ENCODE data around the gene FUBP1.
"Not testable (repeated sequence)": the region's sequence is repeated elsewhere in the genome, so short reads cannot be mapped to it uniquely, and the experiment has no call there.

FUBP1 gene

DNA sequence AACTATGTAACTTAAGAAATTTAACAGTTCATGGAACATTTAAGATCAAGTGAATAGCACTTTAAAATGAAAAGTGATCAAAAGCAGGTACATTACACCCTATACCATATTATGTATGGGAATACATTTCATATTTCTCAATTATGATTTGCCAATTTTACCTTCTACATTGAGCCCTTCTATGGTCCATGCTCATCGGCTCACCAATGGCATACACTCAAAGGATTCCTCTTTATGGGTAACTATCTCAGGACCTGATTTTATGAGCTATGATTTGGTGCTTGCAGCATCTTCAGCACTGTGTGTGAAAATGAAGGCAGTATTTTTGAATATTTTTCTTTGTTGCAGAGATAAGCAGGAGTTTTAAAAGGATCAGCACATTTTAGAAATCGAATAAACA lies 33.5 kb downstream of the FUBP1 start:
- no peak for DNase-seq (ENCODE audit: low spot score)

DNA sequence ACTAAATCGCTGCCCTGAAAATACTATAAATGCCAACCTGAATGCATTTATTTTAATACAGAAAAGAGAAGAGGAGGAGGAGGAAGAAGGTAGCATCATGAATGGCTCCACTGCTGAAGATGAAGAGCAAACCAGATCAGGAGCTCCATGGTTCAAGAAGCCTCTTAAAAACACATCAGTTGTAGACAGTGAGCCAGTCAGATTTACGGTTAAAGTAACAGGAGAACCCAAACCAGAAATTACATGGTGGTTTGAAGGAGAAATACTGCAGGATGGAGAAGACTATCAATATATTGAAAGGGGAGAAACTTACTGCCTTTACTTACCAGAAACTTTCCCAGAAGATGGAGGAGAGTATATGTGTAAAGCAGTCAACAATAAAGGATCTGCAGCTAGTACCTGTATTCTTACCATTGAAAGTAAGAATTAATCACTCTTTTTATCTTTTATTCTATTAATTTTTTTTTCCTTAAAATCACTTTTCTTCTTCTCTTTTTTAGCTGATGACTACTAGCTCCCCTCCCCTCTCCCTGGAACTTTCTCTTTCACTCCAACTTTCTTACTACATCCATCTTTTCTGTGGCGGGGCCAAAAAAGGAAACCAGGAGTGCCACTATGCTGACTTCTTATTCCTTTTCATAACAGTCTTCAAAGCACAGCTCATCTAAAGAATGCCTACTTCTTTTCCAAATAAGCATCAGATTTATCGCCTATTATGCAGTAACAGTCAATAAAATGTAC lies 36.3 kb downstream of the FUBP1 start:
- DNase-seq (ENCODE audit: low spot score): no peak

DNA sequence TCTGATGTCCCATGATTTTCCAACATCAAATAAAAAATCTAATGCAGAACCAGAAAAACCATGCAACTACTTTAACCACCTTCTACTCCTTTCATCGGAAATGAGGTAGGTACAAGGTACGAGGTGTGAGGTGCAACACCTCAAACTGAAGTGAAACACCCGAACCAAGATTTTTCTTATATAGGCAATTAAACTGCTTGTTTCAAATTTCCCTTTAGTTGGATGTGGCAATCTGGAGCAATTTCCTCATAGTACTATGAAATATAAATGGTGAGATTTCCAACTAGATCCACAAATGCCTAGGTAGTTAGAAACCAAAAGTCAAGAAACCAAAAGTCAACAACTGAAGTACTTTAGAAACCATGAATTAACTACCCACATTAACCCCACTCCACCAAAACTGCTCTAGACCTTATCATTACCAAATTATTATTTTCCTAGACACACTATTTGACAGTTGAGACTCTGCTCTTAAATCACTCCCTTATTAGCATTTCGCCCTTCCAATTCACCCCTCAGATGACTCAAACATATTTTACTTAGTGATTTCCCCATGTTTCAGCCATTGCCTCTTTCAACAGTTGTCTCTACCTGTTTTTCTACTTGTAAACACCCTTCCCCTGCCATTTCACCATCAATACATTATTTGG lies 37.8 kb downstream of the FUBP1 start:
- DNase-seq (ENCODE audit: low spot score): no peak

DNA sequence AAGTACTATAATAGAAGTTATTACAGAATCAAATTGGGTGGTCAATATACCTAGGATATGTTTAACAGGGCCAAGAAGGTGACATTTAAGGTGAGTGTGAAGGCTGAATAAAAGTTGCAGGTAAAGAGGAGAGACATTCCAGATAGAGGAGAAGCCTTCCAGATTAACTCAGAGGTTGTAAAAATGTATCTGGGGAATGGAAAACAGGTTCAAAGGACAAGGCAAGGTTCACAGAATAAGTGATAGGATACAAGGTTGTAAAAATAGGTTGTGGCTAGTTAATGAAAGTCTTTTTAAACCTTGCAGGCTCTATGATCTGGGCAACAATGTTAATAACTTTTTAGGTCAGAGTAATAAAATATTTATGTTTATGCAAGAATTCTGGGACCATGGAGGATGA lies 40.2 kb downstream of the FUBP1 start:
- DNase-seq (ENCODE audit: low spot score): no peak

DNA sequence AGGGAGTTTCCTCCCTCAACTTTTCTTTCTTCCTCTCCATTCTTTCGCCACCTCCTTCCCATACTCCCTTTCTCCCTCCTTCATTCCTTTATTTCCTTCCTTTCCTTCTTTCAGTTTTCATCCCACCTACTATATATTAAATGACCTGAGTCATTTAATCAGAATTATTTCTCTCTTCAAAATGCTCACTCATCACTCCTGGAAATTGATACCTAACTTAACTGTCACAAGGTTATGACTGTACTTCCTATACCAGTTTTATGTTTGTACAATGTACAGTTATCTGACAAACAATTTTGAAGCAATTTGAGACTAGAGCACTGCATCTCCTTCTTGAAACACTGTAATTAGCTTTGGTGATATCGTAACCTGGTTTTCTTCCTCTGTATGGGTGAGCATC lies 49.1 kb downstream of the FUBP1 start:
- no peak for DNase-seq (ENCODE audit: low spot score)

DNA sequence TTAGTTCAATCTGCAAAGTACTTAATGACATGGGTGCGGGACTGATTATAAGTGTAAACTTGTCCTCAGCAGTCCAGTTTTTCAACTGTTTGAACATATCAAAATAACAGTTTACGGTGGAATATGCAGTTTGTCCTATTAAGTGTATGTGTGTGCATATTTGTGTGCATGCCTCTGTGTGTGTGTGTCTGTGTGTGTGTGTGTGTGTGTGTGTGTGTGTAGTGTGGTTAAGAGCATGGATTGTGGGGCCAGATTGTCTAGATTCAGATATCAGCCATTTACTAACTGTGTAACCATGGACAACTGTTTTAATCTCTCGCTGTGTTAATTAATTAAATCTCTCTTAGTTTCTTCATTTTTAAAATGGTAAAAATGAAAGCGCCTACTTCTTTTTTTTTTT lies 51.5 kb downstream of the FUBP1 start:
- DNase-seq (ENCODE audit: low spot score): no peak

DNA sequence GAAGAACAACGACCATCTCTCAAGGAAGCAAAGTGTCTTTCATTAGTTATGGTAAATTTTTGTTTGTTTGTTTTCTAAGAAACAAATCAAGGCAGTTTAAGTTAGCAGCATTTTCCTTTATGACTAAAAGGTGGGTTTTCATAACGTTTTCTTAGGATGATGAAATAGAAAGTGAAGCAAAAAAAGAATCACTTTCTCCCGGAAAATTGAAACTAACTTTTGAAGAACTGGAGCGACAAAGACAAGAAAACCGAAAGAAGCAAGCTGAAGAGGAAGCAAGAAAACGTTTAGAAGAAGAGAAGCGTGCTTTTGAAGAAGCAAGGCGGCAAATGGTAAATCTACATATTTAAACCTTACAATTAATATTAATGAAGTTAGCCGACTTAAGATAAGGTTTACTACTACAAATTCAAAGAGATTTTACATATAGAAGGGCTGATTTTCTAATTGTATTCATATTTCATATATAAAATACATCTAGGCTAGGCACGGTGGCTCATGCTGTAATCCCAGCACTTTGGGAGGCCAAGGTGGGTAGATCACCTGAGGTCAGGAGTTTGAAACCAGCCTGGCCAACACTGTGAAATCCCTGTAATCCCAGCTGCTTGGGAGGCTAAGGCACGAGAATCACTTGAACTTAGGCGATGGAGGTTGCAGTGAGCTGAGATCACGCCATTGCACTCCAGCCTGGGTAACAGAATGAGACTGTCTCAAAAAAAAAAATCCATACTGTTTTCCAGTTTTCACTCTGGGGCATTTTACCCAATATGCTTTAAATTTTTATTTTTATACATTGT lies 52.1 kb downstream of the FUBP1 start:
- DNase-seq (ENCODE audit: low spot score): no peak

DNA sequence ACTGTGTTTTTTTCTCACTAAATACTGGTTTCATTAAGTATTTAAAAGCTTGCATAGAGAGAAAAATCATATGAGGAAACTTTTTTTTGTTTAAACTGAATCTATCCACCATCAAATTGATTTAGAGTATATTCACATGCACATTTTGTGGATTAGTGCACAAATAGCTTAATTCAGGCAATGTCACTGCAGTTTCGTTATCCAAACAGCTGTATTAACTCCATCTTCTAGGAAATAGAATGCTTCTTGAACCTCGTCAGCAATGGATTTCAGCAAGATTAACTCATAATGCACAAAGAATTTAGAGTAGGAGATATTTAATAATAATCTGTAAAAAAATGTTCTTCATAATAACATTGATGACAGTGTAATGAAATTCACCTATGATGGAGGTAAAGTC lies 52.9 kb downstream of the FUBP1 start:
- no peak for DNase-seq (ENCODE audit: low spot score)

DNA sequence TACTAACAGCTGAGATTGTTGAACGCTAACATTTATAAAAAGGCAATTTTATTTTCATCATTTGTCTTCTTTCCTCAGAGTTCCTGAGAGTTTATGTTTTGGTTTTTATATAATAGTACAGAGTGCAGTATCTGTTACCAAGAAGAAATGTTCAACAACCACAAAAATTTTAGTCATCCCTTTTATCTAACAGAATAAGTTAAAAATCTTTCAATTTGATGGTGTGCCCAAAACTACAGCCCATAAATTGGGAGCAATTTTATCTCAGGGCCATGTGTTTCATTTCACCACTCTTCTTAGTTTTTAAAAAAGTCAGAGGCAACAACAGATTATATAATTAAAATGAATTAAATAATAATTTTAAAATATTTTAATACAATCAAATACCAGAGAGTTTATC lies 53.4 kb downstream of the FUBP1 start:
- DNase-seq (ENCODE audit: low spot score): no peak

DNA sequence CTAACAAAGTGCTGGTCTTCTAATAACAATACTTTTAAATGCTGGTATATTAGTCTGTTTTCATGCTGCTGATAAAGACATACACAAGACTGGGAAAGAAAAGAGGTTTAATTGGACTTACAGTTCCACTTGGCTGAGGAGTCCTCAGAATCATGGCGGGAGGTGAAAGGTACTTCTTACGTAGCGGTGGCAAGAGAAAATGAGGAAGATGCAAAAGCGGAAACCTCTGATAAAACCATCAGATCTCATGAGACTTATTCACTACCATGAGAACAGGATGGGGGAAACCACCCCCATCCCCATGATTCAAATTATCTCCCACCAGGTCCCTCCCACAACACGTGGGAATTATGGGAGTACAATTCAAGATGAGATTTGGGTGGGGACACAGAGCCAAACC lies 60.0 kb downstream of the FUBP1 start:
- DNase-seq (ENCODE audit: low spot score): not testable (repeated sequence)

DNA sequence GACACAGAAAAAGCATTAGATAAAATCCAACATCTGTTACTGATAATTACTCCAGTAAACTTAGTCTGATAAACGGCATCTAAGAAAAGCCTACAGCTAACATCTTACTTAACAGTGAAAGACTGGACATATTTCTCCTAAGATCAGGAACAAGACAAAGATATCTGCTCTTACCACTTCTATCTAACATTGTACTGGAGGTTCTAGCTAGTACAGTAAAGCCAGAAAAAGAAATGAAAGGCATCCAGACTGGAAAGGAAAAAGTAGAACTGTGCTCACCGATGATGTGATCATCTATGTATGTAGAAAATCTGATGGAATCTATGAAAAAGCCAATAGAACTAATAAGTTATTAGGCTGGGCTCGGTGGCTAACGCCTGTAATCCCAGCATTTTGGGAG lies 68.8 kb downstream of the FUBP1 start:
- DNase-seq (ENCODE audit: low spot score): no peak

DNA sequence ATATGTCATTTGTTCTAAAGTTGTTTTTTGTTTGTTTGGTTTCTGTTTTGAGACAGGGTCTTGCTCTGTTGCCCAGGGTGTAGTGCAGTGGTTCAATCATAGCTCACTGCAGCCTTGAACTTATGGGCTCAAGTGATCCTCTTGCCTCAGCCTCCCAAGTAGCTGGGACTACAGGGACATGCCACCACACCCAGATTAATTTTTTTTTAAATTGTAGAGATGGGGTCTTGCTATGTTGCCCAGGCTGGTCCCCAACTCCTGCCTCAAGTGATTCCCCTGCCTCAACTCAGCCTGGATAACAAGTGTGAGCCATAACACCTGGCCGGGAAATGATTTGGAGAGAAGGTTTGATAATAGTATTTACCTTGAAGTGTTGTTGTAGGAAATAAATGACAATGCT lies 72.2 kb downstream of the FUBP1 start:
- DNase-seq (ENCODE audit: low spot score): no peak

DNA sequence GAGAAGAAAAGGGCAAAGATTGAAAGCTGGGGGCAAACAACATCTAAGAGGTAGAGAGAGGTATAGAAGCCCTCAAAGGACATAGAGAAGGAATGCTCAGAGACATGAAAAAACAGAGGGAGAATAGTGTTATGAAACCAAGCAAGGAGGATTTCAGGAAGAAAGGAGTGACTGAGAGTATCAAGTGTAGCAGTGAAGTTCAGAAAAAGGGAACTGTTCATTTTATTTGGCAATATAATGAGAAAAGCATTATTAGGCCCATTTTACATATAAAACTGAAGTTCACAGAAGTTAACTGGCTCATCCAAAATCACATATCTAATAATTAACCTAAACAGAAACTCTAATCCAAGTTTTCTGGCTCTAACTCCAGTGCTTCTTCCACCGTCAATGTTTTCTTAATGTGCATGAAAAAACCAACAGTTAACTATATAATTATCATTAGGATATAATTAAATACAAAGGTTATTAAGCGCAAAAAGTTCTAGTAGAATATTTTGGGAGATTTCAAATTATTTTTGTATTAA lies 72.8 kb downstream of the FUBP1 start:
- DNase-seq (ENCODE audit: low spot score): no peak

DNA sequence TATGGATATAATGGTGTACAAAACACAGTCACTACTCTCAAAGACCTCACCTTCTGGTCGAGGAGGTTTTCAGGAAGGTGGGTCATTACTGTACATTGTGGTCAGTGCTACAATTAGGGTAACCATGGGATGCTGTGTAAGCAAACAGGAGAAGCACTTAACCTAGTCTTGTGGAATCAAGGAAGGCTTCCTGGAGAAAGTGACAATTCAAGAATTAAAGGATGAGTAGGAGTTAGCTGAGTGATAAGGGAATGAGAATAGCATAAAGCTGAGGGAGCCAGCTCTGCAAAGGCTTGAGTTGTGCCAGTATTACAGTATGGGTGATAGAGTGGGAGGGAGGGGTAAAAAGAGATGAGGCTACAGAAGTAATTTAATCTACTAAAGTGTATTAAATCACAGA lies 73.3 kb downstream of the FUBP1 start:
- DNase-seq (ENCODE audit: low spot score): no peak

DNA sequence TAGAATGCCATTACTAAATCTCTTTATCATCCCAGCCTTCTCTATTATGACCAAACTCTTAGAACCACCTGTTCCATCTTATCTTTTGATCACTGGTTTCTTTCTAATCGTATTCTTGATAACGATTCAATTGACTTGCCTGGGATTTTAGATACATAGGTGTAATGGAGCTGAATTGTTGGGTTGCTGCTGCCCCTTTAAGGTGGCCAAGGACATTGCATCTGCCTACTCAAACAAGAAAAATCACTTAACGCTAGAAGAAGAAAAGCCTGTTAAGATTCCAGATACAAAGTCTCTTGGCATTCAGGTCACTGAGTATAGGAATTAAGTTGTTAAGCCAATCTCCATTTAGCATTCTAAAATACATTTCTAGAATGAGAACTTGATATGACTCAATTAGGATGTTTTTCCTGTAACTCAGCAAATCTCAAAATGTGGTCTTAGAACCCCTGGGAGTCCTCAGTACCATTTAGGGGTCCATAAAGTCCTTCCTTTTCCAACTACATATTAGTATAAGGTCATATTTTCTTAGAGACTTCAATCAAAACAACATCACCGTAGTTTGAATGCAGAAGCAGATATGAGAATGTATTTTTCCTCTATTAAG lies 78.1 kb downstream of the FUBP1 start:
- DNase-seq (ENCODE audit: low spot score): peak; percentile 52

DNA sequence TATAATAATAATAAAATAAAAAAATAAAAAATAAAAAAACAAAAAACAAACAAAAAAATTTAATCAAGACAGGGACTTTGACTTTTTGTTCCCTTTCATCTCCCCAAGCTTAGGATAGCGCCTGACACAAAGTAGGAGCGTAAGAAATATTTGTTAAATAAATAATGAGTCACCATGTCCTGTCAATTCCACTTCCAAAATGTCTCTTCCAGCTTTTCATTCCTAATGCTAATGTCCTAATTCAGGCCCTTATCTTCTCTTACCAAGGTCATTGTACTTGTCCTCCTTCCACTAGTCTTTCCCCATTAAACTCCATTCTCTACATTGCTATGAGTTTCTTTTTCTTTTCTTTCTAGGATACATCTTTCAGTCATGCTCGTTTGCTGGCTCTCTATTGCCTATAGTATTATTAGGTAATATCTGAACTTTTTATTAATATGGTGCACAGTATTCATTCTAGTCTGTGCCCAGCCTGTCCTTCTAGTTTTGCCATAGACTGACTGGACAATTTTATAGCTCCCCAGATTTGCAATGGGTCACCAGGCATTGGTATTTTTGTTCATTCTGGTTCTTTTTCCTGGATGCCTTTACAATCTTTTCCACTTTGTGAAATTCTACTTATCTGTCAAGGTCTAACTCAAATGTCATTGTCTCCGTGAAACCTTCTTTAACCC lies 79.1 kb downstream of the FUBP1 start:
- DNase-seq (ENCODE audit: low spot score): no peak

Small RNAs within 50 kb of the gene (small RNA-seq; reads per million reads assigned to genes)
- 0.16 to 0.98 reads per million in 2 experiments for gene AC103591.3
